ENCODE results near the gene AAK1. TPM values are rescaled to one million over a fixed set of nuclear protein-coding genes. Genes with fewer than 3 reads are reported as not detected.

The AAK1 gene
- total and polyA plus RNA-seq, 7 experiments from 2014 or later: 71.5 to 253 (median 191) TPM

GRCh38 chr2:69538872-69539548 lies 104.5 kb downstream of the AAK1 start:
- ATAC-seq (no peak), DNase-seq (no peak)
- ChIA-PET POLR2A (no interaction called here), CTCF (no interaction called here)
- peaks cover 0 to 3% (median 2%) of the 10 kb centered on the region in 3 experiments for H3K9me3 ChIP-seq (ENCODE audit: control insufficient read depth in 2 of 3, low read length in 3 of 3)
- Mint-ChIP-seq H3K36me3 (peaks cover 22 to 74% (median 68%) of the 10 kb centered on the region in 5 donors), H3K27ac (peak overlapping the region in 8 of 9 donors; percentile 6 to 82 (median 53)), H3K4me1 (peaks cover 23 to 53% (median 42%) of the 10 kb centered on the region in 7 donors), H3K9me3 (peaks cover 0 to 11% (median 0%) of the 10 kb centered on the region in 11 donors), H3K27me3 (no peaks in the 10 kb centered on the region), H3K4me3 (no peak overlapping the region)
- no peak overlapping the region for H3K27ac ChIP-seq (ENCODE audit: low read depth, low read length)
- intact Hi-C loops (cut with micrococcal nuclease): no loop called here
- H3K27me3 ChIP-seq (ENCODE audit: control insufficient read depth in 2 of 2, insufficient read depth in 2 of 2, low read length in 2 of 2): no peaks in the 10 kb centered on the region
- H3K4me1 ChIP-seq (ENCODE audit: control insufficient read depth in 2 of 2, insufficient read depth in 2 of 2, low read length in 2 of 2): peaks cover 0 to 4% of the 10 kb centered on the region in 2 donors
- peaks cover 17 to 90% (median 57%) of the 10 kb centered on the region in 3 experiments for H3K36me3 ChIP-seq (ENCODE audit: control insufficient read depth in 2 of 3, insufficient read depth in 3 of 3, low read length in 3 of 3)
- H3K4me3 ChIP-seq (ENCODE audit: low read length): no peak overlapping the region

- peaks cover 0 to 4% of the 10 kb centered on the region in 2 donors for H3K4me1 ChIP-seq (ENCODE audit: control insufficient read depth in 2 of 2, insufficient read depth in 2 of 2, low read length in 2 of 2)
- H3K27ac ChIP-seq (ENCODE audit: low read depth, low read length): no peak overlapping the region
- Mint-ChIP-seq H3K9me3 (peaks cover 0 to 18% (median 3%) of the 10 kb centered on the region in 11 donors), H3K27ac (peak overlapping the region in 4 of 9 donors; percentile 32 to 67 (median 58)), H3K4me3 (peak overlapping the region in 1 of 10 donors; percentile 33), H3K27me3 (no peaks in the 10 kb centered on the region), H3K4me1 (peaks cover 23 to 53% (median 41%) of the 10 kb centered on the region in 7 donors), H3K36me3 (peaks cover 22 to 80% (median 76%) of the 10 kb centered on the region in 5 donors)
- intact Hi-C loops (cut with micrococcal nuclease): no loop called here
- ChIA-PET CTCF (no interaction called here), POLR2A (no interaction called here)
- H3K4me3 ChIP-seq (ENCODE audit: low read length): no peak overlapping the region
- H3K27me3 ChIP-seq (ENCODE audit: control insufficient read depth in 2 of 2, insufficient read depth in 2 of 2, low read length in 2 of 2): no peaks in the 10 kb centered on the region
- DNase-seq: no peak
- peaks cover 20 to 91% (median 57%) of the 10 kb centered on the region in 3 experiments for H3K36me3 ChIP-seq (ENCODE audit: control insufficient read depth in 2 of 3, insufficient read depth in 3 of 3, low read length in 3 of 3)
- ATAC-seq: no peak
- peaks cover 0 to 9% (median 5%) of the 10 kb centered on the region in 3 experiments for H3K9me3 ChIP-seq (ENCODE audit: control insufficient read depth in 2 of 3, low read length in 3 of 3)
These were observed 105.3 kb downstream of the AAK1 start for GRCh38 chr2:69538249-69538648.

- H3K9me3 Mint-ChIP-seq: peaks cover 0 to 19% (median 4%) of the 10 kb centered on the region in 11 donors
- ChIA-PET CTCF (interaction anchor here (1.1 kb wide), 1 partner anchor 31 kb away, joined by 4 read pairs; no protein-coding TSS in a partner anchor), POLR2A (interaction anchor here (1.0 kb wide), 1 partner anchor 109 kb away, joined by 3 read pairs; no protein-coding TSS in a partner anchor)
- H3K36me3 Mint-ChIP-seq: peaks cover 19 to 94% (median 82%) of the 10 kb centered on the region in 5 donors
- peaks cover 21 to 98% (median 59%) of the 10 kb centered on the region in 3 experiments for H3K36me3 ChIP-seq (ENCODE audit: control insufficient read depth in 2 of 3, insufficient read depth in 3 of 3, low read length in 3 of 3)
- H3K27me3 Mint-ChIP-seq: no peaks in the 10 kb centered on the region
- H3K4me1 Mint-ChIP-seq: peaks cover 20 to 62% (median 43%) of the 10 kb centered on the region in 7 donors
- H3K4me1 ChIP-seq (ENCODE audit: control insufficient read depth in 2 of 2, insufficient read depth in 2 of 2, low read length in 2 of 2): peaks cover 0 to 4% of the 10 kb centered on the region in 2 donors
- H3K4me3 Mint-ChIP-seq: peak overlapping the region in 2 of 10 donors; percentile 4 to 6
- no peaks in the 10 kb centered on the region for H3K27me3 ChIP-seq (ENCODE audit: control insufficient read depth in 2 of 2, insufficient read depth in 2 of 2, low read length in 2 of 2)
- no peak overlapping the region for H3K27ac ChIP-seq (ENCODE audit: low read depth, low read length)
- H3K9me3 ChIP-seq (ENCODE audit: control insufficient read depth in 2 of 3, low read length in 3 of 3): peaks cover 0 to 9% (median 5%) of the 10 kb centered on the region in 3 experiments
- no peak overlapping the region for H3K4me3 ChIP-seq (ENCODE audit: low read length)
- ATAC-seq (peak; percentile 45), DNase-seq (no peak)
- intact Hi-C loops (cut with micrococcal nuclease): no loop called here
- H3K27ac Mint-ChIP-seq: peak overlapping the region; percentile 20 to 90 (median 77)
These were observed 107.7 kb downstream of the AAK1 start for GRCh38 chr2:69535817-69536241.

GRCh38 chr2:69531186-69531585 lies 112.4 kb downstream of the AAK1 start:
- peak overlapping the region in 6 of 9 donors; percentile 8 to 88 (median 66) for H3K27ac Mint-ChIP-seq
- CTCF ChIA-PET: no interaction called here
- Histone ChIP-seq H3K4me3 (ENCODE audit: low read length) (no peak overlapping the region), H3K27me3 (ENCODE audit: control insufficient read depth in 2 of 2, insufficient read depth in 2 of 2, low read length in 2 of 2) (no peaks in the 10 kb centered on the region), H3K36me3 (ENCODE audit: control insufficient read depth in 2 of 3, insufficient read depth in 3 of 3, low read length in 3 of 3) (peaks cover 31 to 97% (median 45%) of the 10 kb centered on the region in 3 experiments), H3K9me3 (ENCODE audit: control insufficient read depth in 2 of 3, low read length in 3 of 3) (peaks cover 0 to 9% (median 5%) of the 10 kb centered on the region in 3 experiments), H3K4me1 (ENCODE audit: control insufficient read depth in 2 of 2, insufficient read depth in 2 of 2, low read length in 2 of 2) (no peaks in the 10 kb centered on the region), H3K27ac (ENCODE audit: low read depth, low read length) (no peak overlapping the region)
- DNase-seq (no peak), ATAC-seq (no peak)
- H3K9me3 Mint-ChIP-seq: peaks cover 0 to 19% (median 4%) of the 10 kb centered on the region in 11 donors
- H3K4me1 Mint-ChIP-seq: peaks cover 8 to 32% (median 14%) of the 10 kb centered on the region in 7 donors
- H3K4me3 Mint-ChIP-seq: no peak overlapping the region
- peaks cover 20 to 82% (median 64%) of the 10 kb centered on the region in 5 donors for H3K36me3 Mint-ChIP-seq
- POLR2A ChIA-PET: no interaction called here
- H3K27me3 Mint-ChIP-seq: no peaks in the 10 kb centered on the region
- intact Hi-C loops (cut with micrococcal nuclease): no loop called here

- intact Hi-C loops (cut with micrococcal nuclease): no loop called here
- ChIA-PET CTCF (no interaction called here), POLR2A (interaction anchor here (0.6 kb wide), 1 partner anchor 762 kb away, joined by 3 read pairs; no protein-coding TSS in a partner anchor)
- Histone ChIP-seq H3K36me3 (ENCODE audit: control insufficient read depth in 2 of 3, insufficient read depth in 3 of 3, low read length in 3 of 3) (peaks cover 28 to 97% (median 48%) of the 10 kb centered on the region in 3 experiments), H3K27me3 (ENCODE audit: control insufficient read depth in 2 of 2, insufficient read depth in 2 of 2, low read length in 2 of 2) (no peaks in the 10 kb centered on the region), H3K4me3 (ENCODE audit: low read length) (no peak overlapping the region), H3K9me3 (ENCODE audit: control insufficient read depth in 2 of 3, low read length in 3 of 3) (peaks cover 0 to 9% (median 5%) of the 10 kb centered on the region in 3 experiments), H3K27ac (ENCODE audit: low read depth, low read length) (no peak overlapping the region), H3K4me1 (ENCODE audit: control insufficient read depth in 2 of 2, insufficient read depth in 2 of 2, low read length in 2 of 2) (no peaks in the 10 kb centered on the region)
- H3K9me3 Mint-ChIP-seq: peaks cover 0 to 13% (median 3%) of the 10 kb centered on the region in 11 donors
- no peak overlapping the region for H3K4me3 Mint-ChIP-seq
- H3K27ac Mint-ChIP-seq: peak overlapping the region in 1 of 9 donors; percentile 13
- no peaks in the 10 kb centered on the region for H3K27me3 Mint-ChIP-seq
- H3K4me1 Mint-ChIP-seq: peaks cover 0 to 18% (median 2%) of the 10 kb centered on the region in 7 donors
- ATAC-seq (no peak), DNase-seq (no peak)
- H3K36me3 Mint-ChIP-seq: peaks cover 9 to 81% (median 54%) of the 10 kb centered on the region in 5 donors
These were observed 114.1 kb downstream of the AAK1 start for GRCh38 chr2:69529480-69529879.

- POLR2A ChIA-PET: no interaction called here
- CTCF ChIA-PET: interaction anchor here (1.2 to 1.5 kb wide), 2 partner anchors 40 to 88 kb away, joined by 3 to 6 read pairs; partner anchors contain the start of gene NFU1
- Mint-ChIP-seq H3K27me3 (no peaks in the 10 kb centered on the region), H3K27ac (peak overlapping the region in 4 of 9 donors; percentile 21 to 41 (median 26)), H3K4me1 (peaks cover 0 to 7% (median 0%) of the 10 kb centered on the region in 7 donors), H3K4me3 (no peak overlapping the region), H3K36me3 (peaks cover 12 to 75% (median 41%) of the 10 kb centered on the region in 5 donors), H3K9me3 (peaks cover 0 to 3% (median 0%) of the 10 kb centered on the region in 11 donors)
- Histone ChIP-seq H3K36me3 (ENCODE audit: control insufficient read depth in 2 of 3, insufficient read depth in 3 of 3, low read length in 3 of 3) (peaks cover 20 to 95% (median 41%) of the 10 kb centered on the region in 3 experiments), H3K4me1 (ENCODE audit: control insufficient read depth in 2 of 2, insufficient read depth in 2 of 2, low read length in 2 of 2) (no peaks in the 10 kb centered on the region), H3K9me3 (ENCODE audit: control insufficient read depth in 2 of 3, low read length in 3 of 3) (no peaks in the 10 kb centered on the region), H3K27me3 (ENCODE audit: control insufficient read depth in 2 of 2, insufficient read depth in 2 of 2, low read length in 2 of 2) (no peaks in the 10 kb centered on the region), H3K27ac (ENCODE audit: low read depth, low read length) (peak overlapping the region; percentile 3), H3K4me3 (ENCODE audit: low read length) (no peak overlapping the region)
- DNase-seq (no peak), ATAC-seq (no peak)
- intact Hi-C loops (cut with micrococcal nuclease): no loop called here
These were observed 118.3 kb downstream of the AAK1 start for GRCh38 chr2:69525261-69525660.
